ENCODE data around the gene AR.

The AR gene

DNA sequence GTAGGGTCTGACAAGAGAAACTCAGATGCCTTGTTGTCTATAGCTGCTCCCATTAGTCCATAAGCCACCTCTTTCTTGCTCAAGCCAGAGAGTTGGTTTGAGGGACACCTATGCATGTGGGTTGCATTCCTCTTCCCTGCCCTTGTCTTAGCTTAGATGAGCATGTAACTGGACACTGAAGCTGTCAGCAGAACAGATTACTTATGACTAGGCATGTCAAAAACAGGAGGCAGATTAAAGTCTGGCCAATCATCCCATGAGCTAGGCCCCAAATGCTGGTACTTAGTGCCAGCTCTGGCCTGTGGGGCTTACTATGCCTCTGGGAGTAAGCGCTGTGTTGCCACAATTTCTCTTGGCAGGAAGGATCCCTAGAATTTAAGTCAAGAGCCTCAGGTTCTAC lies 215.2 kb downstream of the AR start:
- no peaks in the 10 kb centered on the region for H3K4me1 ChIP-seq
- TF ChIP-seq, protein P1, sequence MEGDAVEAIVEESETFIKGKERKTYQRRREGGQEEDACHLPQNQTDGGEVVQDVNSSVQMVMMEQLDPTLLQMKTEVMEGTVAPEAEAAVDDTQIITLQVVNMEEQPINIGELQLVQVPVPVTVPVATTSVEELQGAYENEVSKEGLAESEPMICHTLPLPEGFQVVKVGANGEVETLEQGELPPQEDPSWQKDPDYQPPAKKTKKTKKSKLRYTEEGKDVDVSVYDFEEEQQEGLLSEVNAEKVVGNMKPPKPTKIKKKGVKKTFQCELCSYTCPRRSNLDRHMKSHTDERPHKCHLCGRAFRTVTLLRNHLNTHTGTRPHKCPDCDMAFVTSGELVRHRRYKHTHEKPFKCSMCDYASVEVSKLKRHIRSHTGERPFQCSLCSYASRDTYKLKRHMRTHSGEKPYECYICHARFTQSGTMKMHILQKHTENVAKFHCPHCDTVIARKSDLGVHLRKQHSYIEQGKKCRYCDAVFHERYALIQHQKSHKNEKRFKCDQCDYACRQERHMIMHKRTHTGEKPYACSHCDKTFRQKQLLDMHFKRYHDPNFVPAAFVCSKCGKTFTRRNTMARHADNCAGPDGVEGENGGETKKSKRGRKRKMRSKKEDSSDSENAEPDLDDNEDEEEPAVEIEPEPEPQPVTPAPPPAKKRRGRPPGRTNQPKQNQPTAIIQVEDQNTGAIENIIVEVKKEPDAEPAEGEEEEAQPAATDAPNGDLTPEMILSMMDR (IDR thresholded peaks at IDR 0.05; ENCODE audit: low read depth, low read length) = no peak
- DNase-seq = no peak
- H3K4me3 ChIP-seq (ENCODE audit: low read depth, low read length) = no peak overlapping the region
- no peaks in the 10 kb centered on the region for H3K9me3 ChIP-seq
- no peaks in the 10 kb centered on the region for H3K36me3 ChIP-seq
- H3K27me3 ChIP-seq = no peaks in the 10 kb centered on the region

DNA sequence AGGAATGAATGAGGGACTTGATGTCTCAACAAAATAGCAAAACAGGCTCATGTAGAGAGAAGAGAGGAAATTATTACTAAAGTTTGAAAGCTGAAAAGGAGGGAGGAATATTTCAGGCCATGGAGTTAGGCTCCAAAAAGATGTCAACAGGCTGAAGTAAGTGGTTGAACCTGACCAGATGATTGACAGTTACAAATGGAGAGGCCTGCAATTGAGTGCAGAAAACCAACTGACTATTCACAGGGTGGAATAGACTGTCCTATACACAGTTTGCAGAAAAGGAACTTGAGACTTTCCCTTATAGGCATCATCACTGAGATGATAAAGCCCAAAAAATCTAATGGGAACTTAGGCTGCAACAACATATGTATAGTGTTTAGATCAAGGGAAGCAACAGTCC lies 233.3 kb downstream of the AR start:
- TF ChIP-seq, protein P1 (IDR thresholded peaks at IDR 0.05; ENCODE audit: low read depth, low read length) = no peak
- no peak overlapping the region for H3K4me3 ChIP-seq (ENCODE audit: low read depth, low read length)
- H3K9me3 ChIP-seq = no peaks in the 10 kb centered on the region
- DNase-seq = no peak
- H3K4me1 ChIP-seq = no peaks in the 10 kb centered on the region
- H3K36me3 ChIP-seq = no peaks in the 10 kb centered on the region
- no peaks in the 10 kb centered on the region for H3K27me3 ChIP-seq

DNA sequence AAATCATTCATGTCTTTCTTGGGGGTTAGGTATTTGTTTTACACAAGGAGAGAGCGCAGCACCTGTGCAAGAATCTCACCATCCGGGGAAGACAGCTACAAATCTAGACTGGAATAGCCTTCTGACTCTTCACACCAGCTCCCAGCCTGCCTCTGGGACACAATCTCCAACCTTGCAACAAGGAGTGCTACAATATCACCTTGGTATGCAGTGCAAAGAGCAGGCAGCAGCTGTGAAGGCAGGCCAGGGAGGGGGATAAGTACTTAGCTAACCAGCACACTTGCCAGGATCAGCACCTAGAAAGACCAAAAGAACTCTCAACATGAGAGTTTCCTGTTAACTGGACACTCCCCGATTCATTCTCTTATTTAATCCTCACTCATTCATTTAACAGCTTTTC lies 235.3 kb downstream of the AR start:
- H3K4me3 ChIP-seq (ENCODE audit: low read depth, low read length) = no peak overlapping the region
- no peaks in the 10 kb centered on the region for H3K27me3 ChIP-seq
- DNase-seq = no peak
- TF ChIP-seq, protein P1 (IDR thresholded peaks at IDR 0.05; ENCODE audit: low read depth, low read length) = no peak
- H3K4me1 ChIP-seq = no peaks in the 10 kb centered on the region
- no peaks in the 10 kb centered on the region for H3K36me3 ChIP-seq
- no peaks in the 10 kb centered on the region for H3K9me3 ChIP-seq

All from BE2C (cell line).